NCI-H1092 (cell line): ENCODE results near the gene PAQR6.

Source experiments
- DNase-seq: peaks from one replicate; lab custom pipeline; 2025; lab: John Stamatoyannopoulos, UW

The PAQR6 gene

GRCh38 chr1:156193488-156194299 lies 54.2 kb downstream of the PAQR6 start, which contains the start of gene SLC25A44:
SLC25A44 (plus strand) TSS chr1:156194104; CDS start chr1:156199848, 5,744 bp downstream.
- DNase-seq: peak; percentile 100
